RPMI8226 (cell line): ENCODE results near the gene CAMKMT.

Source experiments
- DNase-seq: peaks from one replicate; pipeline ENCODE4 v3.0.0-alpha.2; 2015

The CAMKMT gene

DNA sequence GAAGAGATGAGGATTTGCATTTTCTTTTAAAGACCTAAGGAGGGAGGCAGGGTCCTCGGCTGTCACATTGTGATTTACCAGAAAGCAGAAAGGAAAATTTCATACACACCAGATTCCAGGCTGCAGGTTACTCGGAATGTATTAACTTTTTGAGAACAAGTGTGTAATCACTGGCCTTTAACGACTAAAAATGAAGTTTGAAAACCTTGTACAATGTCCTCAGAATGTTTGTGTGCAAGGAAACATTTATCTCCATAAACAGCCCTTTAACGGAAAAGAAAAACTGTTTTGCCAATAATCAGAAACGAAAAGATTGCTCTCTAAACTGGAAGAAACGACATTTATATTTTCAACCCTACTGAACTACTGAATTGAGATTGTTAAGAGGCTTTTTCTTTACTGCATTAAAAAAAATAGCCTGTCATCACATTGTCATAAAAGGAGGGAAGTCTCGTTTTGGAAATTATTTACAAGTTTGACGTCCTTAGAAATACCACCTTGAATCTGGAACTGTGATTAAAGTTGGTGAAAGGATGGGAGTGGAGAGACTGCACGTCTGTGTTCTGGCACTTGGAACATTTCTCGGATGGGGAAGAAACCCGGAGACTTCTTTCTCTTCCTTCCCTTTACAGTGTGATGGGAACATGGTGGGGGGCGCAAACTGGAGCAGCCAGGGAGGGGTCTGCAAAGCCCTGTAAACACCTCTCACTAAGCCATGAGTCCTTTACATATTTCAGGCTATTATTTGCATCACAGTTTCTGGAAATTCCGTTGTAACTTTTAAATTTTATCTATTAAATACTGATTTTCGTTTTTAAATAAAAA is 445.7 kb downstream of the CAMKMT start:
- DNase-seq: no peak

DNA sequence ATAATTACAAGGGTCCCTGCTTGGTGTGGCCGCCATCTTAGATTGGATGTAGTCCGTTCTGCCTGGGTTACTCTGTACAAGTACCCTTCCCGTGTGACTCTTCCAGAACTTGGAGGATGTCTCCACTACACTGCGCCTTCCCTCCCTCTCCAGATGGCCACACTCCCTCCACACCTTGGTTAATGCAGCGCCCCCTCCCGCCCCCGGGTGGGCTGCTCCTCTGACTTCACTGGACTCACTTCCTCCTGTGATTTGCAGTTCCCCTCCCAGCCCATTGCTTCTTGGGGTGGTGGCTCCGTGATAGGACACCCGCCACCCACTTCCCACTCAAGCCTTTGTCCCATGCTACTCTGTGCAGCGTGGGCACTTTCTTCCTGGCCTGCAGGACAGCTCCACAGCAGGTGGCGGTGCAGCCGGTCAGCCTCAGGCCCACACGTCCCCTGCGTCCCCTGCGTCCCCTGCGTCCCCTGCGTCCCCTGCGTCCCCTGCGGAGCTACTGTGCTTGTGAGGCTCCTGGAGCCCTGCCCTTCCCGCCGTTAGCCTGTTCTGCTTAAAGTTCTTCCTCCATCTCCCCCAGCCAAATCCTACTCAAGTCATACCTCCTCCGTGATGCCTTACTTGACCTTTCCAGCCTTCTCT is 449.3 kb downstream of the CAMKMT start:
- no peak for DNase-seq

GRCh38 chr2:44813165-44813564 is 451.4 kb downstream of the CAMKMT start:
- no peak for DNase-seq

- no peak for DNase-seq
These were observed 451.9 kb downstream of the CAMKMT start for GRCh38 chr2:44813658-44814057.

- no peak for DNase-seq
These were observed 455.5 kb downstream of the CAMKMT start for GRCh38 chr2:44817256-44817655.

GRCh38 chr2:44817673-44818335 is 456.1 kb downstream of the CAMKMT start:
- DNase-seq: no peak

GRCh38 chr2:44819061-44819460 is 457.3 kb downstream of the CAMKMT start:
- no peak for DNase-seq

GRCh38 chr2:44821500-44821899 is 459.8 kb downstream of the CAMKMT start:
- DNase-seq: no peak

DNA sequence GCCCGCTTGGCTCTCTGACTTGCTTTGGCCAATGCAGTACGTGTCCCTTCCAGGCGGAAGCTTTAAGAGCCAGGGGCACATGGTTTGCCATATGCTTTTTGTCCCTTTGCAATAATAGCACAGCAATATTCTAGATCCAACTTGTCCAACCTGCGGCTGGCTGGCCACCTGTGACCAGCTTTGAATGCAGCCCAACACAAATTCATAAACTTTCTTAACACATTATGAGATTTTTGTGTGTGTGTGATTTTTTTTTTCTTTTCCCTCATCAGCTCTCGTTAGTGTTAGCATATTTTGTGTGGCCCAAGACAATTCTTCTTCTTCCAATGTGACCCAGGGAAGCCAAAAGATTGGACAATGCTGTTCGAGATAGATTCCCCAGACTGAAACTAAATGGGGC is 460.4 kb downstream of the CAMKMT start:
- no peak for DNase-seq
